D721Med (cell line): ENCODE results near the gene PLPPR1.

ENCODE experiments used
- DNase-seq: peaks from one replicate; pipeline ENCODE4 v3.0.0; 2011; ENCODE audit warnings: low spot score; ENCODE audit not compliant: insufficient read length
- FAIRE-seq: peaks from 2 replicates; lab custom pipeline; 2011; peaks lifted over from hg19 to GRCh38; lab: Jason Lieb, UNC
- TF ChIP-seq, protein P1 (sequence below): IDR thresholded peaks from 2 replicates; pipeline ENCODE4 v1.5.1; 2012; ENCODE audit warnings: mild to moderate bottlenecking, control low read depth; ENCODE audit not compliant: insufficient read depth; ENCODE audit errors: missing control alignments

Gene PLPPR1

DNA sequence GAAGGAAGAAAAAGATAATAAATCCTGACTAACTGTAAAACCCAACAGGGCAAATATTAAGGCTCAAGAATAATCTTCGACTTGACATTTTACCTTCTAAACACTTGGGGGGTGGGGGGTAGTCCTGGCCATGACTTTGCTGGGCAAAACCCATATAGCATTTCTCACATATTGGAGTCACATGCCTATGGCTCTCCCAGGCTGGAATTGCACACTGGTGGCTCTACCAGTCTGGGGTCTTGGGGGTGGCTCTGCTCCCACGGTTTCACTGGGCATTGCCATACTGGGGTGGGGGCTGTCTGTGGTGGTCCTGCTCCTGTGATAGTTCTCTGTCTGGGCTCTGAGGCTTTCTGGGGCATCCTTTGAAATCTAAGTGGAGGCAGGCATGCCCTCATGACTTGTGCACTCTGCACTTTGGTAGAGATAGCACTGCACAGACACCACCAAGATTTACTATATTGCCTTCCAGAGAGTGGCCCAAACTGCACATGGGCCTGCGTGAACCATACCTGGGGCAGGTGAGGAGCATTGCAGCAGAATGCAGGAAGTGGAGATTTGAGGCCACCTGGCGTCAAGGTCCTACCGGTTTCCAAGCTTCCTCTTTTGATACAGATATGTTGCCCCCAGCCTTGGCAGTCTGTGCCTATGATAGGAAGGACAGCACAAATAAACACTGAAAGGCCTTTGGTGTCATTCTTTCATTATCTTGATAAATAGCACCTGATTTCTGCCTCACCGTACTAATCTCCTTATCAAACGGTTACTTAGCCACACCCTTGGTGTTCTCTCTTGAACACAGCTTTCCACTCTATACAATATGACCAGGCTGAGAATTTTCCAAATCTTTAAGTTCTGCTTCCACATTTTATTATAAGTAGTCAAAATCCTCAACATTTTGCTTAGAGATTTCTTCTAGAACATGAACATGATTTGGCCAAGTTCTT is 326.5 kb downstream of the PLPPR1 start:
- DNase-seq (no peak), FAIRE-seq (no peak)
- TF ChIP-seq, protein P1, sequence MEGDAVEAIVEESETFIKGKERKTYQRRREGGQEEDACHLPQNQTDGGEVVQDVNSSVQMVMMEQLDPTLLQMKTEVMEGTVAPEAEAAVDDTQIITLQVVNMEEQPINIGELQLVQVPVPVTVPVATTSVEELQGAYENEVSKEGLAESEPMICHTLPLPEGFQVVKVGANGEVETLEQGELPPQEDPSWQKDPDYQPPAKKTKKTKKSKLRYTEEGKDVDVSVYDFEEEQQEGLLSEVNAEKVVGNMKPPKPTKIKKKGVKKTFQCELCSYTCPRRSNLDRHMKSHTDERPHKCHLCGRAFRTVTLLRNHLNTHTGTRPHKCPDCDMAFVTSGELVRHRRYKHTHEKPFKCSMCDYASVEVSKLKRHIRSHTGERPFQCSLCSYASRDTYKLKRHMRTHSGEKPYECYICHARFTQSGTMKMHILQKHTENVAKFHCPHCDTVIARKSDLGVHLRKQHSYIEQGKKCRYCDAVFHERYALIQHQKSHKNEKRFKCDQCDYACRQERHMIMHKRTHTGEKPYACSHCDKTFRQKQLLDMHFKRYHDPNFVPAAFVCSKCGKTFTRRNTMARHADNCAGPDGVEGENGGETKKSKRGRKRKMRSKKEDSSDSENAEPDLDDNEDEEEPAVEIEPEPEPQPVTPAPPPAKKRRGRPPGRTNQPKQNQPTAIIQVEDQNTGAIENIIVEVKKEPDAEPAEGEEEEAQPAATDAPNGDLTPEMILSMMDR, result no peak

GRCh38 chr9:101356619-101357018 is 328.1 kb downstream of the PLPPR1 start:
- DNase-seq (no peak), FAIRE-seq (no peak)
- TF ChIP-seq, protein P1, result no peak

DNA sequence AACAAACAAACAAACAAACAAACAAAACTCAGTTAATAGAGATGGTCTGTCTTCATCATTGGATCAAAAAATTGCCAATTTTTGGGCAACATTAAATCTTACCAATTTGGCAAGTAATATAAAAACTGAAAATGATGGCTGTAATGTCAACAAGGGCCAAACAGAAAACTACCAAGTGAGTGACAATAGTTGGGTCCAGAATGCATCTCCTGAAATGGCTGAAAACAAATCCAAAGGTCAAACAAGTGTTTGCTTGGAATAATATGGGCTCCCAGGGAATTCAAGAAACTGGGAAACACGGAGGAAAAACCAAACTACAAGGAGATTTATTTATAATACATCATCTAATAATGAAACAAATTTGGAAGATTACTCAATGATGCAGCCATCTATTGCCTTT is 331.2 kb downstream of the PLPPR1 start:
- TF ChIP-seq, protein P1, result no peak
- FAIRE-seq, result no peak

GRCh38 chr9:101360647-101361046 is 332.1 kb downstream of the PLPPR1 start:
- TF ChIP-seq, protein P1, result no peak
- DNase-seq (no peak), FAIRE-seq (no peak)

More for the DNA sequence above, 331.2 kb downstream of the PLPPR1 start:
- DNase-seq, result no peak

DNA sequence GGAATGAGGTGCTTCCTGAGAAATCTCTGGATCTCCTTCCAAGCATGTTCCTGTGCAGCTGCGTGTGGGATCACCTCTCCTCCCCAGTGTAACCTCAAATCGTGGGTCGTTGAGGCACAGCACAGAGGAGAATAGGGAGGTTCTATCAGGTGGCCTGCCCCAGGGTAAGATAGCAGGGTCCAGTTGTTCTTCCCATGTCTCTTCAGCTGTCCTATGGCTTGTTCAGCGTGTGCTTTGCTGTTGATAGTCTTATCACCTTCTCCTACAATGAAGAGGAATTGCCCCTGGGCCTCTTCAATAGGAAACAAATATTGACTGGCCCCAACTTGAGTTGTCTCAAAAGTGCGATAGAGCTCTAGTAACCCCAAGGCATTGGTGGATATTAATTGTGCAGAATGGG is 333.9 kb downstream of the PLPPR1 start:
- no peak for DNase-seq
- TF ChIP-seq, protein P1, result no peak
- no peak for FAIRE-seq

DNA sequence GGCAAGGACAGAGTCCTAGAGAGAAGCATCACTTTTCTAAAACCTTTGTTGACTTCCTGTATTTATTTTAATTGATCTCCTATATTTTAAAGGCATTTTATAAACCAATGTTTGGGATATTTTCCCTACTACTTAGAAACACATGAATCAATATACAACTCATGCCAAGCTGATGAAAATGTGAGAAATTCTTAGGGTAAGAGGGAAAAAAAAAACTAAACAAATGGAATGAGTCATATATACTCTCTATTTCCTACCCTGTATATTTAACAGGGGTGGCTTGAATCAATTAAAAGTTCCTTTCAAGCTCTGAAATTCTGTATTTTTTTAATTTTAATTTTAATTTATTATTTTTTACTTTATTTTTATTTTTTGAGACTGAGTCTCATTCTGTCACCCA is 336.7 kb downstream of the PLPPR1 start:
- FAIRE-seq (no peak), DNase-seq (no peak)
- TF ChIP-seq, protein P1, result no peak
